ENCODE data around the gene SSTR3. TPM values are rescaled to one million over a fixed set of nuclear protein-coding genes. Genes with fewer than 3 reads are reported as not detected.

SSTR3 gene
- total RNA-seq, 2 donors from 2014 or later = 0.11 to 0.20 TPM

GRCh38 chr22:37259540-37260029 is 47.3 kb upstream of the SSTR3 start:
- H3K27me3 ChIP-seq (ENCODE audit: control insufficient read depth, insufficient read depth, low read length, poor library complexity, severe bottlenecking) = peaks cover 15% of the 10 kb centered on the region
- Mint-ChIP-seq H3K27me3 (ENCODE audit: insufficient read depth) (peaks cover 37% of the 10 kb centered on the region), H3K4me3 (peak overlapping the region; percentile 39), H3K27ac (no peak overlapping the region), H3K9me3 (peaks cover 15% of the 10 kb centered on the region), H3K4me1 (peaks cover 27% of the 10 kb centered on the region), H3K36me3 (ENCODE audit: low read depth) (no peaks in the 10 kb centered on the region)
- TF ChIP-seq, protein P1, sequence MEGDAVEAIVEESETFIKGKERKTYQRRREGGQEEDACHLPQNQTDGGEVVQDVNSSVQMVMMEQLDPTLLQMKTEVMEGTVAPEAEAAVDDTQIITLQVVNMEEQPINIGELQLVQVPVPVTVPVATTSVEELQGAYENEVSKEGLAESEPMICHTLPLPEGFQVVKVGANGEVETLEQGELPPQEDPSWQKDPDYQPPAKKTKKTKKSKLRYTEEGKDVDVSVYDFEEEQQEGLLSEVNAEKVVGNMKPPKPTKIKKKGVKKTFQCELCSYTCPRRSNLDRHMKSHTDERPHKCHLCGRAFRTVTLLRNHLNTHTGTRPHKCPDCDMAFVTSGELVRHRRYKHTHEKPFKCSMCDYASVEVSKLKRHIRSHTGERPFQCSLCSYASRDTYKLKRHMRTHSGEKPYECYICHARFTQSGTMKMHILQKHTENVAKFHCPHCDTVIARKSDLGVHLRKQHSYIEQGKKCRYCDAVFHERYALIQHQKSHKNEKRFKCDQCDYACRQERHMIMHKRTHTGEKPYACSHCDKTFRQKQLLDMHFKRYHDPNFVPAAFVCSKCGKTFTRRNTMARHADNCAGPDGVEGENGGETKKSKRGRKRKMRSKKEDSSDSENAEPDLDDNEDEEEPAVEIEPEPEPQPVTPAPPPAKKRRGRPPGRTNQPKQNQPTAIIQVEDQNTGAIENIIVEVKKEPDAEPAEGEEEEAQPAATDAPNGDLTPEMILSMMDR (conservative IDR thresholded peaks at IDR 0.05) = peak; percentile 74
- H3K4me1 ChIP-seq (ENCODE audit: control insufficient read depth, insufficient read depth, low read length) = peaks cover 13% of the 10 kb centered on the region
- no peak overlapping the region for H3K9ac ChIP-seq (ENCODE audit: extremely low read depth, low read length, poor library complexity, severe bottlenecking)
- peaks cover 11% of the 10 kb centered on the region for H3K9me3 ChIP-seq (ENCODE audit: control insufficient read depth, low read length)
- H3K27ac ChIP-seq (ENCODE audit: low read depth, low read length) = no peak overlapping the region
- H3K4me3 ChIP-seq (ENCODE audit: low read length) = no peak overlapping the region
- DNase-seq = peak; percentile 82
- WGBS, 2 experiments (ENCODE audit: insufficient coverage in 1 of 2, insufficient read length in 1 of 2) = 6 to 33% methylated on average over 6 to 23 of the region's 23 CpGs
- no peaks in the 10 kb centered on the region for H3K36me3 ChIP-seq (ENCODE audit: control insufficient read depth, insufficient read depth, low read length)

- peaks cover 15% of the 10 kb centered on the region for H3K27me3 ChIP-seq (ENCODE audit: control insufficient read depth, insufficient read depth, low read length, poor library complexity, severe bottlenecking)
- no peak overlapping the region for H3K27ac ChIP-seq (ENCODE audit: low read depth, low read length)
- no peak overlapping the region for H3K27ac Mint-ChIP-seq
- H3K4me1 Mint-ChIP-seq = peaks cover 31% of the 10 kb centered on the region
- no peaks in the 10 kb centered on the region for H3K36me3 Mint-ChIP-seq (ENCODE audit: low read depth)
- DNase-seq = peak; percentile 62
- H3K4me1 ChIP-seq (ENCODE audit: control insufficient read depth, insufficient read depth, low read length) = peaks cover 13% of the 10 kb centered on the region
- peak overlapping the region; percentile 39 for H3K4me3 Mint-ChIP-seq
- H3K9me3 Mint-ChIP-seq = peaks cover 8% of the 10 kb centered on the region
- H3K36me3 ChIP-seq (ENCODE audit: control insufficient read depth, insufficient read depth, low read length) = no peaks in the 10 kb centered on the region
- TF ChIP-seq, protein P1 (conservative IDR thresholded peaks at IDR 0.05) = no peak
- peaks cover 37% of the 10 kb centered on the region for H3K27me3 Mint-ChIP-seq (ENCODE audit: insufficient read depth)
- no peak overlapping the region for H3K9ac ChIP-seq (ENCODE audit: extremely low read depth, low read length, poor library complexity, severe bottlenecking)
- peaks cover 4% of the 10 kb centered on the region for H3K9me3 ChIP-seq (ENCODE audit: control insufficient read depth, low read length)
- H3K4me3 ChIP-seq (ENCODE audit: low read length) = no peak overlapping the region
- WGBS, 2 experiments (ENCODE audit: insufficient coverage in 1 of 2, insufficient read length in 1 of 2) = 78 to 90% methylated on average over 13 to 14 of the region's 14 CpGs
These were observed 46.6 kb upstream of the SSTR3 start for GRCh38 chr22:37258753-37259401.

DNA sequence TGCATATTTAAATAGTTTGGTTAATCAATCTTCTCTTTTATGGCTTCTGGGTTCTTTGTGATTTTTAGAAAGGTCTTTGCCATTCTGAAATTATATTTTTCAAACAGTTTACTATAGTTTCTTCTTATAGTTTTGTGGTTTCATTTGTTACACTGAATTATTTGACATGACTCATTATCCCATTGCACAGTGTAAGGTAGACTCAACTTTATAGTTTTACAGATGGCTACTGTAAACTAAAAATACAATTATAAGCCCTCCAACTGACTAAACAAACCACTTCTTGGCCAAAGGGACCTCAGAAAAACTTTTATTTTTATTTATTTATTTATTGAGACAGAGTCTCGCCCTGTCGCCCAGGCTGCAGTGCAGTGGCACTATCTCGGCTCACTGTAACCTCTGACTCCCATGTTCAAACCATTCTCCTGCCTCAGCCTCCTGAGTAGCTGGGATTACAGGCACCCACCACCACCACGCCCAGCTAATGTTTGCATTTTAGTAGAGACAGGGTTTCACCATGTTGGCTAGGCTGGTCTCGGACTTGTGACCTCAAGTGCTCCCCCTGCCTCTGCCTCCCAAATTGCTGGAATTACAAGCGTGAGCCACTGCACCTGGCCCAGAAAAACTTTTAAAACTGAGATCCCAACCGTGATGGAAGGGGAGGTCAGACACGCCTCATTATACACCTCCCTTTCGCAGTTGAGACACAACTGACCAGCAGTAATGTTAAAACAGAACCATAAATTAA is 45.9 kb upstream of the SSTR3 start:
- H3K27ac Mint-ChIP-seq = no peak overlapping the region

More for the DNA sequence above, 45.9 kb upstream of the SSTR3 start:
- Histone ChIP-seq H3K4me1 (ENCODE audit: control insufficient read depth, insufficient read depth, low read length) (peaks cover 13% of the 10 kb centered on the region), H3K9me3 (ENCODE audit: control insufficient read depth, low read length) (no peaks in the 10 kb centered on the region), H3K27ac (ENCODE audit: low read depth, low read length) (no peak overlapping the region), H3K36me3 (ENCODE audit: control insufficient read depth, insufficient read depth, low read length) (no peaks in the 10 kb centered on the region), H3K9ac (ENCODE audit: extremely low read depth, low read length, poor library complexity, severe bottlenecking) (no peak overlapping the region), H3K4me3 (ENCODE audit: low read length) (no peak overlapping the region), H3K27me3 (ENCODE audit: control insufficient read depth, insufficient read depth, low read length, poor library complexity, severe bottlenecking) (peaks cover 15% of the 10 kb centered on the region)
- Mint-ChIP-seq H3K4me1 (peaks cover 34% of the 10 kb centered on the region), H3K9me3 (peaks cover under 1% of the 10 kb centered on the region), H3K4me3 (no peak overlapping the region), H3K36me3 (ENCODE audit: low read depth) (no peaks in the 10 kb centered on the region), H3K27me3 (ENCODE audit: insufficient read depth) (peaks cover 35% of the 10 kb centered on the region)
- WGBS, 2 experiments (ENCODE audit: insufficient coverage in 1 of 2, insufficient read length in 1 of 2) = 82 to 88% methylated on average over 8 to 9 of the region's 9 CpGs
- DNase-seq = peak; percentile 68
- TF ChIP-seq, protein P1 (conservative IDR thresholded peaks at IDR 0.05) = peak; percentile 34

Data from endodermal cell (in vitro differentiated cells).